ENCODE measurements around the gene DYNLT3.

Gene DYNLT3

GRCh38 chrX:37840931-37841330 is 6.4 kb downstream of the DYNLT3 start:
- DNase-seq: no peak

- no peak for DNase-seq
These were observed 12.4 kb downstream of the DYNLT3 start for GRCh38 chrX:37834937-37835336.

- DNase-seq: no peak
These were observed 17.0 kb downstream of the DYNLT3 start for GRCh38 chrX:37830371-37830770.

DNA sequence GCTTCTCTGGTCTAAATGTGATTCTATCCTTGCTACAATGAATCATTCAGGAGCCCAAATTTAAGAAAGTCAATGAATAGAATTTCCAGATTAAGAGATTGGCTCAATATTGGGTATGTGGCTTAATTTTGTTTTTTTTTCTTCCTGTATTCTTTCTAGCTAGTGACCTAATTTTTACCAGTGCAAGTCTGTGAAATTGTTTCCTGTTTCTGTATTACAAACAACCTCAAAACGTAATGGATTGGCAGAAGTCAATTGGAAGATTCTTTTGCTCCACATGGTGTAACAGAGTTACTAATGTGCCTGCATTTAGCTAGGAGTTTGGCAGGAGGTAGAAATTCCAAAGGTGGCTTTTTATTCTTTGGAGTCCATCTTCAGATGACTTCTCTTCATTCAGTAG is 17.6 kb downstream of the DYNLT3 start:
- DNase-seq: no peak

GRCh38 chrX:37825215-37825842 is 22.0 kb downstream of the DYNLT3 start:
- peak; percentile 68 for DNase-seq

GRCh38 chrX:37824491-37825214 is 22.7 kb downstream of the DYNLT3 start:
- no peak for DNase-seq

GRCh38 chrX:37820646-37821045 is 26.7 kb downstream of the DYNLT3 start:
- DNase-seq: no peak

GRCh38 chrX:37818031-37818430 is 29.3 kb downstream of the DYNLT3 start:
- no peak for DNase-seq

- no peak for DNase-seq
These were observed 29.8 kb downstream of the DYNLT3 start for GRCh38 chrX:37817579-37817978.

GRCh38 chrX:37817176-37817575 is 30.2 kb downstream of the DYNLT3 start:
- DNase-seq: no peak

GRCh38 chrX:37816766-37817165 is 30.6 kb downstream of the DYNLT3 start:
- no peak for DNase-seq

- no peak for DNase-seq
These were observed 32.0 kb downstream of the DYNLT3 start for GRCh38 chrX:37815366-37815765.

DNA sequence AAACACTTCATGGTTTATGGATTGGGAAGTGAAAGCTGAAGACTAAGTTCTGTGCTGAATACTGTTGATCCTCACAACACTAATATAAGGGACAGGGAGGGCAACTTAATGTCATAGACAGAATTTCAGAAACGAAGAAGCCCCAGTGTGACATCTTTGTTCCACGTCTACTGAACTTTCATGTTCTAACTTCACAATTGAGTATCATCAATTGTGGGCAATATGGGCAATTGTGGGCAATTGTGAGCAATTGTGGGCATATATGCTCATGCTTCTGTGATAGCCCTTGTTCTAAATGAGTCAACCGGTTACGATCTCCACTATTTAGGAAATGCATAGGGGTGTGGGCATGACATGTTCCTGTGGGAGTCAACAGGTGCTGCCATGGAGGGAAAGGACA is 33.8 kb downstream of the DYNLT3 start:
- no peak for DNase-seq

- no peak for DNase-seq
These were observed 35.3 kb downstream of the DYNLT3 start for GRCh38 chrX:37812110-37812509.

GRCh38 chrX:37809970-37810369 is 37.4 kb downstream of the DYNLT3 start:
- no peak for DNase-seq

- no peak for DNase-seq
These were observed 44.3 kb downstream of the DYNLT3 start for GRCh38 chrX:37803057-37803456.

- no peak for DNase-seq
These were observed 45.3 kb downstream of the DYNLT3 start for GRCh38 chrX:37802028-37802427.

DNA sequence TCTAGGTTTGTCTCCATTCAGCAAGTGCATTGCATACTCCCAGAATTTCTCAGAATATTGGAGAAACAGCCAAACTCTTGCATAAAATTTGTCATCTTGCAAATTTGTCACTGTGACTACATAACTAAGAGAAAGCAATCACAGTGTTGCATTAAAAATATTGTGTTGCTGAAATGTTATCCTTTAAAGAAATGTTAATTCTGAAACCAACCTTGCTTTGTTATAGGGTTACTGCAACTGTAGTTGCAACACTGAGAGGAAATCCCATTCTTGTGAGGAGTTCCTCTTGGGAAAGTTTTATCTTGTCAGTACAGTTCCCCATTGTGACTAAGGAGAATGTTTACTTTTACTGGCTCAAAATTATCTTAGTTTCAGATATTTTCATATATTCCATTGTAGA is 46.7 kb downstream of the DYNLT3 start:
- DNase-seq: no peak

GRCh38 chrX:37799936-37800335 is 47.4 kb downstream of the DYNLT3 start:
- no peak for DNase-seq

DNA sequence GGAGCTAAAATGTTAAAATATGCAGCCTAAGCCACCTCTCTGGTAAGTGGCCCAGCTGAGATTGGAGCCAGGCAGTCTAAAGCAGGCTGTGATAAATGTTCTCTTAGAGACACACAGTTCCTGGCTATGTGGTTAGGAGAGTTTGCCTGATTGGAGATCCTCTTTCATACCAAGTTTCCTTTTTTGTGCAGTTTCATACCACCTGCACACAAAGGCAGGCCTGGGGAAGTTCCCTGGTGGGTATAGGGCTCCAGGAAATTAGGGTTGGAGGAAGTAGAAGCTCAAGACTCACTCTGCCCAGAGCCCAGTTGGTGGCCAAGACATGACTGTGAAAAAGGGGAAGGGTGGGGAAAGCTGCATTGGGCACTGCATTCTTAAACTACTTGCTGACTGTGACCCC is 50.6 kb downstream of the DYNLT3 start:
- DNase-seq: no peak

DNA sequence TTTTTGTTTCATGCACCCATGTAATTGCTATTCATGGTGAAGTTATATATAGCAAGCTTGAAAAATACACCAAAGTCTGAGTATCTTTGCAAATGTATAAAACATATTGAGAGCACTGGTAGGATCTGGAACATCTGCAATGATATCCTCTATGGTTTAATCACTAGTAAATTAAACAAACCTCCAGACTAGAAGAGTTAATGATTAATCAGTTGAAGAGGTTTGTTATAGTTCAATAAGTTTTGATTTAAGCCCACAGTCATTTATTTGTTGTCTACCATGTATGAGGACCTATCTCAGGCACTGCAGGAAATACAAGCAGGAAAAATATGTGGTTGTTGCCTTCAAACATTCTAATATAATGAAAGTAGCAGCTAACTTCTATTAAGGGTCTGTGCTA is 51.1 kb downstream of the DYNLT3 start:
- DNase-seq: no peak
